GM21528 (cell line): ENCODE data around the gene NR1H3.
A peak's percentile ranks its signal among the peaks of the same experiment; 100 is the strongest.
"Not testable (repeated sequence)": the region's sequence is repeated elsewhere in the genome, so short reads cannot be mapped to it uniquely, and the experiment has no call there.

Source experiments
- ATAC-seq: cut with Tn5 transposase; IDR thresholded peaks from one replicate; pipeline ENCODE4 v1.9.1; 2021; ENCODE audit warnings: mild to moderate bottlenecking, moderate library complexity; ENCODE audit not compliant: unreplicated experiment, low FRiP score

The NR1H3 gene

GRCh38 chr11:47299078-47299477 lies 41.3 kb downstream of the NR1H3 start:
- no peak for ATAC-seq

GRCh38 chr11:47302853-47303252 lies 45.1 kb downstream of the NR1H3 start:
- ATAC-seq, result no peak

- ATAC-seq, result no peak
These were observed 48.1 kb downstream of the NR1H3 start for GRCh38 chr11:47305734-47306483.

- ATAC-seq, result no peak
These were observed 48.7 kb downstream of the NR1H3 start for GRCh38 chr11:47306484-47306844.

GRCh38 chr11:47308050-47308823 lies 50.4 kb downstream of the NR1H3 start:
- ATAC-seq, result no peak

GRCh38 chr11:47314992-47315391 lies 57.2 kb downstream of the NR1H3 start:
- ATAC-seq, result no peak

GRCh38 chr11:47316501-47316900 lies 58.7 kb downstream of the NR1H3 start:
- not testable (repeated sequence) for ATAC-seq

- peak; percentile 68 for ATAC-seq
These were observed 59.5 kb downstream of the NR1H3 start for GRCh38 chr11:47317064-47317828.

- ATAC-seq, result no peak
These were observed 60.4 kb downstream of the NR1H3 start for GRCh38 chr11:47318166-47318565.
